ENCODE data around the gene CFAP65.

GRCh38 chr2:219078126-219078525 lies 36.8 kb upstream of the CFAP65 start:
- no peak for TF ChIP-seq CTCF (optimal IDR thresholded peaks at IDR 0.05 in 1 of 3, IDR thresholded peaks at IDR 0.05 in 1 of 3, conservative IDR thresholded peaks at IDR 0.05 in 1 of 3; ENCODE audit: extremely low read depth in 1 of 3, insufficient read depth in 2 of 3, low read length in 3 of 3)
- no peak for TF ChIP-seq EZH2 (IDR thresholded peaks at IDR 0.05; ENCODE audit: low read length)

Data from keratinocyte (primary cell).